GM12873 (cell line): ENCODE results near the gene FCRL2.

Source experiments
- CTCF ChIP-seq: IDR thresholded peaks from 2 replicates; pipeline ENCODE4 v1.5.1; 2012; ENCODE audit warnings: low read depth, mild to moderate bottlenecking, moderate library complexity, low read length, control low read depth; ENCODE audit not compliant: insufficient read depth; ENCODE audit errors: missing control alignments

The FCRL2 gene

GRCh38 chr1:157799996-157800395, 23.1 kb upstream of the FCRL2 start:
- no peak for TF ChIP-seq CTCF

GRCh38 chr1:157798211-157798610, 21.3 kb upstream of the FCRL2 start:
- no peak for TF ChIP-seq CTCF

GRCh38 chr1:157785248-157785647, 8.3 kb upstream of the FCRL2 start:
- TF ChIP-seq CTCF, result no peak

DNA sequence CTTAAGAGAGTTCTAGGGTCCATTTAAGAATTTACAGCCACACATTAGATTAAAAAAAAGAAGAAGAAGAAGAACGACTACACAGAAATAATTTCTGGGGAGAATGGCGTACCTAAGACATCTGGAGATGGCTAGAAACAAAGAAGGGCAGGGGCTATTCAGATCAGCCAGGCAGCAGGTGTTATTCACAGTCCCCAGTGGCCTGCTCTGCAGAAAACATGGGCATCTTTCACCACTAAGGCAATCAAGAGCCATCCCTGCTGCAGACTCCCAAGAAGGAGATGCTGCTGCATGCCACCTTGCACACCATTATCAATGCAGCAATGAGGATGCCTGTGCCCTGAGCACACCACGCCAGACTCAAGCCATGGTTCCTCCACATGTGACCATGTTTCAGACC, 7.9 kb upstream of the FCRL2 start:
- TF ChIP-seq CTCF, result no peak

- no peak for TF ChIP-seq CTCF
These were observed 6.0 kb upstream of the FCRL2 start for GRCh38 chr1:157782931-157783330.

DNA sequence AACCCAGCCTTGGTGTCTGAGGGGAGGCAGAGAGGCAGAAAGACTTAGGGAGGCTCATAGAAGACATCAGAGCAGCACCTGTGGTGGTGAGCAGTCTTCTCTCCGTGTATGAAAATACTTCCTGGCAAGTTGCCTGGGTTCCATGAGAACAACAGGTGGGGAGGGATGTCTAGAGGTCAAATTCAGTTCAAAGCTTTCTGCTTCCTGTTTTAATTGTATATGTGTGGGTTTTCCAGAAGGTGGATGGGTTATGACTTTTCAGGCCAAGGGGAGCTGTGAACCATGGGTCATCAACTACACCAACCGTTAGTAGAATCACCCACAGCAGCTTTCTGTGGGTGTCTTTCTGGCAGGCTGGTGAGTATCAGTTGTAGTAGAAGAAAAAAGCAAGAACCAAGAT, 4.1 kb upstream of the FCRL2 start:
- no peak for TF ChIP-seq CTCF

DNA sequence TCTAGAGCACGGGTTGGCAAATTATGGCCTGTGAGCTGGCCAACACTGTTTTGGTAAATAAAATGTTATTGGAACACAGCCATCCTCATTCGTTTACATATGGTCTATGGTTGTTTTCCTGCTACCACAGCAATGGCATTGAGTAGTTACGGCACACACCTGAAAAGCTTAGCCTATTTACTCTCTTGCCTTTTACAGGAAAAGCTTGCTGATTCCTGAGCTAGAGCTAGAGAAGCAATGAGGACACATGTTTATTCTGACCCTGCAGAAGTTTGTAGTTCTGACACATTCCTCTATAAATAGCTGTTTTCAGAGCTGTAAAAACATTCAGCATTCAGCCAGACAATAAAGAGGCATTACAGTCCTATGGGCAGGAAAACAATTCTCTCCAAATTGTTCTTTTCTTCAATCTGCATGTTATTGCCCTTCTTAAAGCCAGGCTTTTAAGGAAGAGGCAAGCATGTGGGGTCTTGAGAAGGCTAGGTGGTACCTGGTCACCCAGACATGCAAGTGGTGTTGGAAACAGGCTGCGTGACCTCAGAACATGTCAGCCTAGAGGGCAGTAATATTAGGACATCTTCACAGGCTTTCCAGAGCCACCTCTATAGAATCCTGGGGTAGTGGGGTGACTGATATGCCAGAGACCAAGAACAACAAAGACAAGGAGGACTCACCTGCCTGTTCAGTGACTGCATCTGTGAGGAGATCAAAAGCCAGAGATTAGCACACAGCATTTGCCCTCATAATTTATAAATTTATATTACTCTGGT, 1.6 kb downstream of the FCRL2 start:
- TF ChIP-seq CTCF, result no peak
